Ammon's horn (tissue), 1 donor: ENCODE measurements around the gene ANKRD65.
A peak's percentile ranks its signal among the peaks of the same experiment; 100 is the strongest.

Source experiments
- DNase-seq: peaks from one replicate; pipeline ENCODE4 v3.0.0-alpha.2; 2016; ENCODE audit warnings: low spot score

The ANKRD65 gene

GRCh38 chr1:1441002-1441888, 20.2 kb upstream of the ANKRD65 start:
- no peak for DNase-seq

- no peak for DNase-seq
Observed at GRCh38 chr1:1440262-1441001, 19.4 kb upstream of the ANKRD65 start.

- no peak for DNase-seq
Observed at GRCh38 chr1:1439546-1440261, 18.6 kb upstream of the ANKRD65 start.

GRCh38 chr1:1438531-1439381, 17.7 kb upstream of the ANKRD65 start:
- DNase-seq, result no peak

- DNase-seq, result no peak
Observed at GRCh38 chr1:1437904-1438376, 16.9 kb upstream of the ANKRD65 start.

- DNase-seq, result no peak
Observed at GRCh38 chr1:1437033-1437903, 16.2 kb upstream of the ANKRD65 start.

- no peak for DNase-seq
Observed at GRCh38 chr1:1436630-1437032, 15.6 kb upstream of the ANKRD65 start.

GRCh38 chr1:1435911-1436629, 15.0 kb upstream of the ANKRD65 start:
- DNase-seq, result no peak

- DNase-seq, result peak; percentile 83
Observed at GRCh38 chr1:1435106-1435903, 14.2 kb upstream of the ANKRD65 start, which contains the start of gene VWA1. Gene VWA1 (plus strand): TSS chr1:1435690. CDS start chr1:1435749, 59 bp downstream.

GRCh38 chr1:1434824-1435105, 13.7 kb upstream of the ANKRD65 start:
- no peak for DNase-seq

- peak; percentile 80 for DNase-seq
Observed at GRCh38 chr1:1434131-1434823, 13.2 kb upstream of the ANKRD65 start.

GRCh38 chr1:1433804-1434130, 12.7 kb upstream of the ANKRD65 start:
- DNase-seq, result no peak

GRCh38 chr1:1432951-1433803, 12.1 kb upstream of the ANKRD65 start:
- peak; percentile 88 for DNase-seq

- no peak for DNase-seq
Observed at GRCh38 chr1:1432274-1432950, 11.3 kb upstream of the ANKRD65 start.

GRCh38 chr1:1431845-1432273, 10.8 kb upstream of the ANKRD65 start:
- DNase-seq, result no peak

GRCh38 chr1:1430992-1431844, 10.1 kb upstream of the ANKRD65 start:
- DNase-seq, result no peak
